Type B pancreatic cell (in vitro differentiated cells): ENCODE results near the gene USF1. TPM values are rescaled to one million over a fixed set of nuclear protein-coding genes. Genes with fewer than 3 reads are reported as not detected.

Experiments
- DNase-seq: peaks from one replicate; pipeline ENCODE4 v3.0.0; 2021; ENCODE audit warnings: mixed read lengths; ENCODE audit not compliant: unreplicated experiment; ENCODE audit errors: extremely low spot score
- H3K27ac Mint-ChIP-seq: 2 replicates; pipeline ENCODE4 v1.8.0; 2021; ENCODE audit warnings: mild to moderate bottlenecking, mixed read lengths
- H3K27me3 Mint-ChIP-seq: 2 replicates; pipeline ENCODE4 v1.8.0; 2021; ENCODE audit warnings: mixed read lengths
- H3K36me3 Mint-ChIP-seq: 2 replicates; pipeline ENCODE4 v1.8.0; 2021; ENCODE audit warnings: mixed read lengths
- H3K4me1 Mint-ChIP-seq: one replicate; pipeline ENCODE4 v1.8.0; 2021; ENCODE audit warnings: mixed read lengths; ENCODE audit not compliant: unreplicated experiment
- H3K4me3 Mint-ChIP-seq: 2 replicates; pipeline ENCODE4 v1.8.0; 2021; ENCODE audit warnings: mild to moderate bottlenecking, mixed read lengths
- H3K9me3 Mint-ChIP-seq: 2 replicates; pipeline ENCODE4 v1.8.0; 2021; ENCODE audit warnings: mixed read lengths
- total RNA-seq: library from RNA; stranded (reverse); gene quantifications from 2 replicates; pipeline ENCODE4 v1.2.1, GENCODE V29; 2021; ENCODE audit warnings: low replicate concordance
- TF ChIP-seq, protein P1 (sequence below): fragments of 200-600 bp; sonication (generic); conservative IDR thresholded peaks from 2 replicates; pipeline ENCODE4 v1.5.0; 2021; ENCODE audit warnings: antibody characterized with exemption, mild to moderate bottlenecking

The USF1 gene
- total RNA-seq, 1 donor from 2014 or later: 79.1 TPM

DNA sequence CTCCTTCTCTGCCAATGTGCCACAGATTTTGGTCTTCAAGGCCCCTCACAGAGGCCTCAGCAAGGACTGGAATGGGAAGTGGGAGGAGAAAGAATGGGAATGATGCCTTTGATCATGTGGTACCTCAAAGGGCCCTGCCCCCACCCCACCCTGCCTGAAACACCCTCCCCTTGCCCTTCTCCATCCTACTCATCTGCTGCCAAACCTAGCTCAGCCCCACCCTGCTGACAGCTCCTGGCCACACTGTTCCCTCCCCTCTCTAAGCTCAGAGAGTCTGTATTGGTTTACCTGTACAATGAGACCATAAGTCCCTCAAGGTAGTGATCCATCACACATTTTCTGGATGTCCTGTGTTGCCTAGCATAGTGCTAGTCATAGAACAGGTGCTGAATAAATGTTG, 30.6 kb upstream of the USF1 start:
- DNase-seq: no peak
- peaks cover 19% of the 10 kb centered on the region for H3K36me3 Mint-ChIP-seq
- no peaks in the 10 kb centered on the region for H3K9me3 Mint-ChIP-seq
- H3K4me1 Mint-ChIP-seq: peaks cover 11% of the 10 kb centered on the region
- H3K4me3 Mint-ChIP-seq: peak overlapping the region; percentile 55
- H3K27me3 Mint-ChIP-seq: no peaks in the 10 kb centered on the region
- H3K27ac Mint-ChIP-seq: peak overlapping the region; percentile 86
- TF ChIP-seq, protein P1, sequence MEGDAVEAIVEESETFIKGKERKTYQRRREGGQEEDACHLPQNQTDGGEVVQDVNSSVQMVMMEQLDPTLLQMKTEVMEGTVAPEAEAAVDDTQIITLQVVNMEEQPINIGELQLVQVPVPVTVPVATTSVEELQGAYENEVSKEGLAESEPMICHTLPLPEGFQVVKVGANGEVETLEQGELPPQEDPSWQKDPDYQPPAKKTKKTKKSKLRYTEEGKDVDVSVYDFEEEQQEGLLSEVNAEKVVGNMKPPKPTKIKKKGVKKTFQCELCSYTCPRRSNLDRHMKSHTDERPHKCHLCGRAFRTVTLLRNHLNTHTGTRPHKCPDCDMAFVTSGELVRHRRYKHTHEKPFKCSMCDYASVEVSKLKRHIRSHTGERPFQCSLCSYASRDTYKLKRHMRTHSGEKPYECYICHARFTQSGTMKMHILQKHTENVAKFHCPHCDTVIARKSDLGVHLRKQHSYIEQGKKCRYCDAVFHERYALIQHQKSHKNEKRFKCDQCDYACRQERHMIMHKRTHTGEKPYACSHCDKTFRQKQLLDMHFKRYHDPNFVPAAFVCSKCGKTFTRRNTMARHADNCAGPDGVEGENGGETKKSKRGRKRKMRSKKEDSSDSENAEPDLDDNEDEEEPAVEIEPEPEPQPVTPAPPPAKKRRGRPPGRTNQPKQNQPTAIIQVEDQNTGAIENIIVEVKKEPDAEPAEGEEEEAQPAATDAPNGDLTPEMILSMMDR: no peak

GRCh38 chr1:161074676-161075368, 29.0 kb upstream of the USF1 start:
- DNase-seq: no peak
- peaks cover 8% of the 10 kb centered on the region for H3K36me3 Mint-ChIP-seq
- TF ChIP-seq, protein P1: no peak
- peak overlapping the region; percentile 91 for H3K27ac Mint-ChIP-seq
- no peaks in the 10 kb centered on the region for H3K4me1 Mint-ChIP-seq
- no peaks in the 10 kb centered on the region for H3K27me3 Mint-ChIP-seq
- H3K4me3 Mint-ChIP-seq: peak overlapping the region; percentile 55
- H3K9me3 Mint-ChIP-seq: no peaks in the 10 kb centered on the region

DNA sequence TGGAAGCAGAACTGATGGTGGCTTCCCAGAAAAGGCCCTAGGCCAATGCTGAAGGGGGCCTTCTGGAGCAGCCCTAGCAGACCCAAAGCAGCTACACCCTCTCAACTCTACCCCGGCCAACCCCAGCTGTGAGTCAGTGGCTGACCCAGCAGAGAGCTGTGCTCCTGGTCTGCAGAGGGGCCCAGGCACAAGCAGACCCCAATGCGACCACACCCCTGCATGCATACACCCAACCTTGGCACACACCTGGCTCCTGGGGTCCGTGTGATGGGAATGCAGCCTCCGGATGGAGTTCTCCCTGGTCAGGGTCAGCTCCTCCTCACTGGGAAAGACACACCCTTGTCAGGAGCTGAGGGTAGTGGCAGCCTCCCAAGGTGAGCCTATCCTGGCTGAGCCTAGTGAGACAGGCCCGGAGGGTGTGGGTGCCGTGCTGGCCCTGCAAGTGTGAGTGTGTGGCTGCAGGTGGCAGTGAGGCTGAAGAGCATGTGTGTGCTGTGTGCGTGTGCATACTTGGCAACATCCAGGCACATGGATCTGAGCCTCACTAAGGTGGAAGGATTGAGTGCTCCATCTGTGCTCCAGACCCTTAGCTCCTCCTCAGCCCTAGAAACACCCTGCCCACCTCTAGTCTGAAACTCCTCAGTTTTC, 27.8 kb upstream of the USF1 start:
- DNase-seq: no peak
- peak overlapping the region; percentile 91 for H3K27ac Mint-ChIP-seq
- H3K4me1 Mint-ChIP-seq: no peaks in the 10 kb centered on the region
- H3K4me3 Mint-ChIP-seq: peak overlapping the region; percentile 11
- H3K27me3 Mint-ChIP-seq: no peaks in the 10 kb centered on the region
- H3K36me3 Mint-ChIP-seq: peaks cover 4% of the 10 kb centered on the region
- TF ChIP-seq, protein P1: no peak
- no peaks in the 10 kb centered on the region for H3K9me3 Mint-ChIP-seq

- Mint-ChIP-seq H3K36me3 (peaks cover 4% of the 10 kb centered on the region), H3K27me3 (no peaks in the 10 kb centered on the region), H3K27ac (peak overlapping the region; percentile 91), H3K9me3 (no peaks in the 10 kb centered on the region), H3K4me3 (no peak overlapping the region), H3K4me1 (no peaks in the 10 kb centered on the region)
- no peak for DNase-seq
- TF ChIP-seq, protein P1: no peak
These were observed 27.1 kb upstream of the USF1 start for GRCh38 chr1:161072751-161073449.

GRCh38 chr1:161071886-161072371, 26.2 kb upstream of the USF1 start:
- Mint-ChIP-seq H3K27ac (peak overlapping the region; percentile 63), H3K27me3 (no peaks in the 10 kb centered on the region), H3K4me1 (no peaks in the 10 kb centered on the region), H3K4me3 (peak overlapping the region; percentile 49), H3K36me3 (peaks cover 4% of the 10 kb centered on the region), H3K9me3 (no peaks in the 10 kb centered on the region)
- no peak for DNase-seq
- TF ChIP-seq, protein P1: peak; percentile 79
